HepG2 (cell line): ENCODE measurements around the gene COA3. TPM values are rescaled to one million over a fixed set of nuclear protein-coding genes. Genes with fewer than 3 reads are reported as not detected.

Experiments
- ATAC-seq: fragments of 200-7000 bp; cut with Tn5 transposase; 3 replicates; pipeline ENCODE4 v1.9.1; 2020; ENCODE audit warnings: mild to moderate bottlenecking, moderate library complexity
- BruUV-seq: library from RNA; stranded (reverse); fragments of 400-500 nt; replicated peaks from 2 replicates; lab custom pipeline; 2021; lab: Mats Ljungman, UMichigan
- CTCF ChIA-PET: fragments of 300-600 bp; formaldehyde crosslinking; extraction: SDS; loops from one replicate; lab custom pipeline; 2021; ENCODE audit warnings: low total read pairs, inconsistent platforms, low intra/inter-chr PET ratio; lab: Yijun Ruan, JAX
- POLR2A ChIA-PET: fragments of 350-600 bp; sonication (Branson Sonifier 250); formaldehyde crosslinking; loops from one replicate; lab custom pipeline; 2020; ENCODE audit warnings: antibody characterized with exemption, inconsistent platforms; lab: Yijun Ruan, JAX
- DNase-seq: peaks from one replicate; pipeline ENCODE4 v3.0.0-alpha.2; 2015; ENCODE audit warnings: low spot score
- FAIRE-seq: peaks from 3 replicates; lab custom pipeline; 2011; peaks lifted over from hg19 to GRCh38; lab: Jason Lieb, UNC
- H2AFZ ChIP-seq: one replicate; pipeline ENCODE4 v1.6.1; 2011; ENCODE audit warnings: low read length, inconsistent platforms
- H3K27ac ChIP-seq: fragments of 300-600 bp; 3 replicates; pipeline ENCODE4 v1.8.0; 2011; ENCODE audit warnings: mixed run types, mild to moderate bottlenecking, mixed read lengths, low read length, inconsistent platforms; ENCODE audit not compliant: insufficient read depth; ENCODE audit errors: extremely low read length
- H3K27me3 ChIP-seq, 2 experiments: fragments of 200-600 bp in 1 of 2; 2 replicates in 1 of 2; 3 replicates in 1 of 2; pipeline versions ENCODE4 v1.6.0 to v1.8.0; 2011; ENCODE audit warnings: low read length in 2 of 2, mild to moderate bottlenecking in 2 of 2, moderate library complexity in 2 of 2, inconsistent platforms in 1 of 2; ENCODE audit not compliant: insufficient read depth in 2 of 2, control insufficient read depth in 1 of 2
- H3K36me3 ChIP-seq, 2 experiments: fragments of 200-600 bp in 1 of 2; replicated peaks in 1 of 2; 2 replicates in 1 of 2; 3 replicates in 1 of 2; pipeline versions ENCODE4 v1.5.1 to v1.8.0; 2011; ENCODE audit warnings: low read length in 2 of 2, inconsistent platforms in 1 of 2; ENCODE audit not compliant: insufficient read depth in 2 of 2, control insufficient read depth in 1 of 2
- H3K4me1 ChIP-seq: 2 replicates; pipeline ENCODE4 v1.5.1; 2012; ENCODE audit warnings: low read length, inconsistent platforms; ENCODE audit not compliant: insufficient read depth
- H3K4me2 ChIP-seq: 2 replicates; pipeline ENCODE4 v1.6.0; 2011; ENCODE audit warnings: low read depth, low read length, inconsistent platforms
- H3K4me3 ChIP-seq, 3 experiments: fragments of 200-600 bp in 1 of 3; sonication (generic), shearing (Covaris generic) in 1 of 3; replicated peaks in 1 of 3; 2 replicates each; pipeline ENCODE4 v1.5.1; 2011 to 2016; ENCODE audit warnings: low read length in 3 of 3, inconsistent platforms in 2 of 3, low read depth in 2 of 3, mild to moderate bottlenecking in 2 of 3, control low read depth in 1 of 3, mixed read lengths in 1 of 3; ENCODE audit not compliant: insufficient read depth in 1 of 3
- H3K79me2 ChIP-seq: one replicate; pipeline ENCODE4 v1.6.1; 2011; ENCODE audit warnings: low read length, inconsistent platforms; ENCODE audit not compliant: insufficient read depth
- H3K9ac ChIP-seq: 2 replicates; pipeline ENCODE4 v1.6.0; 2011; ENCODE audit warnings: mild to moderate bottlenecking, low read depth, low read length, inconsistent platforms; ENCODE audit not compliant: insufficient read depth
- H3K9me3 ChIP-seq: 2 replicates; pipeline ENCODE4 v1.5.1; 2012; ENCODE audit warnings: mild to moderate bottlenecking, low read length
- H4K20me1 ChIP-seq: 2 replicates; pipeline ENCODE4 v1.6.0; 2011; ENCODE audit warnings: inconsistent platforms, mild to moderate bottlenecking, low read length, moderate library complexity; ENCODE audit not compliant: insufficient read depth
- CREBL2 ChIP-seq: sonication (generic); formaldehyde crosslinking; IDR thresholded peaks from 2 replicates; pipeline ENCODE4 v1.8.1; 2023; ENCODE audit warnings: missing genetic modification reagents, mild to moderate bottlenecking, borderline replicate concordance
- E2F5 ChIP-seq: sonication (generic); formaldehyde crosslinking; conservative IDR thresholded peaks from 2 replicates; pipeline ENCODE4 v1.4.0; 2020; ENCODE audit warnings: missing genetic modification reagents
- FOSL1 ChIP-seq: sonication (generic); formaldehyde crosslinking; IDR thresholded peaks from 2 replicates; pipeline ENCODE4 v1.9.0; 2021; ENCODE audit warnings: missing genetic modification reagents, borderline replicate concordance
- GLMP ChIP-seq: sonication (generic); formaldehyde crosslinking; IDR thresholded peaks from 2 replicates; pipeline ENCODE4 v1.9.0; 2021; ENCODE audit warnings: missing genetic modification reagents, mild to moderate bottlenecking, borderline replicate concordance
- GMEB1 ChIP-seq: sonication (generic); formaldehyde crosslinking; IDR thresholded peaks from 2 replicates; pipeline ENCODE4 v1.5.1; 2020; ENCODE audit warnings: missing genetic modification reagents, mild to moderate bottlenecking, borderline replicate concordance
- NCOA1 ChIP-seq: sonication (generic); formaldehyde crosslinking; IDR thresholded peaks from 2 replicates; pipeline ENCODE4 v1.9.0; 2021; ENCODE audit warnings: missing genetic modification reagents
- RFX5 ChIP-seq: IDR thresholded peaks from 2 replicates; pipeline ENCODE4 v1.6.1; 2011; ENCODE audit warnings: low read depth, low read length, improper control_type of control experiment
- TBX2 ChIP-seq: sonication (generic); formaldehyde crosslinking; IDR thresholded peaks from 2 replicates; pipeline ENCODE4 v1.5.0; 2020; ENCODE audit warnings: missing genetic modification reagents, mild to moderate bottlenecking, borderline replicate concordance
- TRIM24 ChIP-seq: sonication (generic); formaldehyde crosslinking; IDR thresholded peaks from 2 replicates; pipeline ENCODE4 v1.8.0; 2022; ENCODE audit warnings: mild to moderate bottlenecking, missing genetic modification reagents
- ZFP90 ChIP-seq: sonication (generic); formaldehyde crosslinking; IDR thresholded peaks from 2 replicates; pipeline ENCODE4 v1.8.0; 2022; ENCODE audit warnings: missing genetic modification reagents, mild to moderate bottlenecking, inconsistent platforms, borderline replicate concordance
- ZNF253 ChIP-seq: sonication (generic); formaldehyde crosslinking; IDR thresholded peaks from 2 replicates; pipeline ENCODE4 v1.8.0; 2022; ENCODE audit warnings: mild to moderate bottlenecking, missing genetic modification reagents, borderline replicate concordance
- ZNF263 ChIP-seq: sonication (generic); formaldehyde crosslinking; IDR thresholded peaks from 2 replicates; pipeline ENCODE4 v1.4.0; 2020; ENCODE audit warnings: missing genetic modification reagents
- ZNF296 ChIP-seq: sonication (generic); formaldehyde crosslinking; conservative IDR thresholded peaks from 2 replicates; pipeline ENCODE4 v1.5.0; 2020; ENCODE audit warnings: mild to moderate bottlenecking, missing genetic modification reagents
- ZNF572 ChIP-seq: sonication (generic); formaldehyde crosslinking; IDR thresholded peaks from 2 replicates; pipeline ENCODE4 v1.5.1; 2020; ENCODE audit warnings: mild to moderate bottlenecking, missing genetic modification reagents
- ZNF746 ChIP-seq: sonication (generic); formaldehyde crosslinking; IDR thresholded peaks from 2 replicates; pipeline ENCODE4 v1.8.0; 2022; ENCODE audit warnings: mild to moderate bottlenecking, missing genetic modification reagents
- WGBS: methylation state at CpG from one replicate; pipeline ENCODE4 v1.1.6; 2017; ENCODE audit warnings: low lambda C conversion rate; 5-methylcytosine and 5-hydroxymethylcytosine counted together
- in situ Hi-C: cut with HindIII; loops from 2 replicates; pipeline ENCODE4 v1.10.0; 2017; ENCODE audit warnings: low pct_unique_long_range_greater_than_20kb; ENCODE audit not compliant: extremely low pct_ligation_motif_present
- intact Hi-C: fragments of 100-400 bp; cut with micrococcal nuclease; formaldehyde crosslinking; loops from one replicate; pipeline ENCODE4 v1.10.0; 2022; ENCODE audit not compliant: unreplicated experiment
- polyA plus RNA-seq, 8 experiments: library from polyadenylated mRNA; depleted of rRNA in 3 of 8; stranded (reverse) in 7 of 8; unstranded in 1 of 8; fragments of >200 nt; fragmentation: Illumina TruSeq in 4 of 8; extraction: Trizol in 4 of 8; gene quantifications; 2 replicates each; pipeline versions ENCODE4 v1.2.1 to v1.2.3, GENCODE V29; 2011 to 2016; ENCODE audit warnings: low read depth in 4 of 8, missing spikeins in 1 of 8, mixed read lengths in 1 of 8; ENCODE audit not compliant: insufficient read depth in 1 of 8
- total RNA-seq, 5 experiments: library from RNA; depleted of rRNA; stranded (reverse); fragments of >200 nt; fragmentation: Illumina TruSeq; extraction: Trizol; gene quantifications; 2 replicates each; pipeline ENCODE4 v1.2.3, GENCODE V29; 2016; ENCODE audit warnings: low read depth in 1 of 5

Gene COA3
- total and polyA plus RNA-seq, 2 of the 13 experiments (the other 11 are each of a cell fraction or from before 2014, with no cell fraction given): 133 to 202 TPM

GRCh38 chr17:42833767-42834422 lies 35.4 kb upstream of the COA3 start (continued):
- TF ChIP-seq GLMP (no peak), ZNF296 (CRISPR knock-in tag) (0 out of 2 replicates have a peak, but pooled peaks have one; percentile 45)

GRCh38 chr17:42832934-42833766 lies 34.6 kb upstream of the COA3 start, which contains the start of gene PSME3:
TSS of gene PSME3 (plus strand) at chr17:42833397. CDS start at chr17:42833632, 235 bp downstream.
- ChIA-PET POLR2A (interaction anchor here (0.6 to 5.9 kb wide), 28 partner anchors 9 to 266 kb away, joined by 3 to 73 read pairs (median 5); partner anchors contain the start of genes AOC2, BECN1, CNTD1 and COA3), CTCF (no interaction called here)
- Histone ChIP-seq H3K27ac (peak within 1 kb of the TSS; percentile 90), H3K27me3 (no peaks in the 10 kb centered on the region; a peak in 1 of 5 replicates), H4K20me1 (no peaks in the 10 kb centered on the region), H3K4me2 (peak within 1 kb of the TSS; percentile 92), H3K79me2 (peaks cover 38% of the 10 kb centered on the region), H3K4me1 (peaks cover 40% of the 10 kb centered on the region), H3K4me3 (peak within 1 kb of the TSS; percentile 92 to 98 (median 92)), H3K9me3 (no peaks in the 10 kb centered on the region), H3K9ac (peak within 1 kb of the TSS; percentile 94), H3K36me3 (peaks cover 10 to 22% of the 10 kb centered on the region in 2 experiments), H2AFZ (peak within 1 kb of the TSS; percentile 86)
- BruUV-seq: TSS peak; percentile 90
- intact Hi-C loops: loop anchor here (5.0 kb wide), 1 partner anchor 164 kb away; the partner anchor contains the start of gene RPL27
- ATAC-seq (peak; percentile 95), FAIRE-seq (peak; percentile 79), DNase-seq (peak; percentile 88)
- in situ Hi-C loops: no loop called here
- under 1% methylated on average over 46 of the region's 71 CpGs for WGBS
- no peak for TF ChIP-seq TRIM24 (CRISPR knock-in tag)
- TF ChIP-seq CREBL2 (CRISPR knock-in tag): peak; percentile 90; the same call in 1 of the 2 replicates
- peak; percentile 97 for TF ChIP-seq GMEB1
- peak; percentile 90 for TF ChIP-seq ZFP90 (CRISPR knock-in tag)
- TF ChIP-seq NCOA1: no peak
- TF ChIP-seq E2F5 (CRISPR knock-in tag): no peak; the same call in 1 of the 2 replicates
- no peak for TF ChIP-seq RFX5
- peak; percentile 98 for TF ChIP-seq ZNF572 (CRISPR knock-in tag)
- TF ChIP-seq ZNF263 (CRISPR knock-in tag): peak; percentile 66
- TF ChIP-seq ZNF253 (CRISPR knock-in tag): no peak; the same call in 1 of the 2 replicates
- peak; percentile 90 for TF ChIP-seq TBX2 (CRISPR knock-in tag)
- peak; percentile 83 for TF ChIP-seq ZNF746
- TF ChIP-seq FOSL1: no peak
